Coronary artery (tissue), 2 donors: ENCODE measurements around the gene ALG12.

Experiments
- DNase-seq: peaks from one replicate; pipeline ENCODE4 v3.0.0-alpha.2; 2017; ENCODE audit warnings: low spot score
- H3K27ac ChIP-seq, 2 donors: fragments of 200-600 bp; sonication (generic); one replicate each; pipeline ENCODE4 v1.5.1; 2016 to 2019
- H3K4me3 ChIP-seq: fragments of 200-600 bp; sonication (generic); 2 replicates; pipeline ENCODE4 v1.5.1; 2016; ENCODE audit warnings: mild to moderate bottlenecking, moderate library complexity
- CTCF ChIP-seq: fragments of 200-600 bp; sonication (generic); IDR thresholded peaks from one replicate; pipeline ENCODE4 v1.5.1; 2019; ENCODE audit warnings: antibody characterized with exemption

Gene ALG12

GRCh38 chr22:49936018-49936972, 18.1 kb upstream of the ALG12 start:
- peak; percentile 93 for DNase-seq
- H3K4me3 ChIP-seq = peak overlapping the region; percentile 77
- H3K27ac ChIP-seq = peak overlapping the region; percentile 76 to 92
- no peak for TF ChIP-seq CTCF

- H3K4me3 ChIP-seq = peak overlapping the region; percentile 77
- no peak for DNase-seq
- H3K27ac ChIP-seq = peak overlapping the region; percentile 76 to 92
- TF ChIP-seq CTCF = no peak
Observed at GRCh38 chr22:49935561-49935960, 17.3 kb upstream of the ALG12 start.

GRCh38 chr22:49934891-49935557, 16.8 kb upstream of the ALG12 start:
- H3K4me3 ChIP-seq = peak overlapping the region; percentile 77
- peak overlapping the region; percentile 76 to 92 for H3K27ac ChIP-seq
- no peak for TF ChIP-seq CTCF
- DNase-seq = no peak

GRCh38 chr22:49934160-49934890, 16.1 kb upstream of the ALG12 start:
- Histone ChIP-seq H3K4me3 (peak overlapping the region; percentile 77), H3K27ac (peak overlapping the region; percentile 76 to 92)
- DNase-seq = no peak
- no peak for TF ChIP-seq CTCF

- no peak for TF ChIP-seq CTCF
- Histone ChIP-seq H3K4me3 (peak overlapping the region; percentile 77), H3K27ac (peak overlapping the region; percentile 76 to 92)
- no peak for DNase-seq
Observed at GRCh38 chr22:49933236-49934159, 15.3 kb upstream of the ALG12 start.
